ENCODE data around the gene MRPL4.

Gene MRPL4

DNA sequence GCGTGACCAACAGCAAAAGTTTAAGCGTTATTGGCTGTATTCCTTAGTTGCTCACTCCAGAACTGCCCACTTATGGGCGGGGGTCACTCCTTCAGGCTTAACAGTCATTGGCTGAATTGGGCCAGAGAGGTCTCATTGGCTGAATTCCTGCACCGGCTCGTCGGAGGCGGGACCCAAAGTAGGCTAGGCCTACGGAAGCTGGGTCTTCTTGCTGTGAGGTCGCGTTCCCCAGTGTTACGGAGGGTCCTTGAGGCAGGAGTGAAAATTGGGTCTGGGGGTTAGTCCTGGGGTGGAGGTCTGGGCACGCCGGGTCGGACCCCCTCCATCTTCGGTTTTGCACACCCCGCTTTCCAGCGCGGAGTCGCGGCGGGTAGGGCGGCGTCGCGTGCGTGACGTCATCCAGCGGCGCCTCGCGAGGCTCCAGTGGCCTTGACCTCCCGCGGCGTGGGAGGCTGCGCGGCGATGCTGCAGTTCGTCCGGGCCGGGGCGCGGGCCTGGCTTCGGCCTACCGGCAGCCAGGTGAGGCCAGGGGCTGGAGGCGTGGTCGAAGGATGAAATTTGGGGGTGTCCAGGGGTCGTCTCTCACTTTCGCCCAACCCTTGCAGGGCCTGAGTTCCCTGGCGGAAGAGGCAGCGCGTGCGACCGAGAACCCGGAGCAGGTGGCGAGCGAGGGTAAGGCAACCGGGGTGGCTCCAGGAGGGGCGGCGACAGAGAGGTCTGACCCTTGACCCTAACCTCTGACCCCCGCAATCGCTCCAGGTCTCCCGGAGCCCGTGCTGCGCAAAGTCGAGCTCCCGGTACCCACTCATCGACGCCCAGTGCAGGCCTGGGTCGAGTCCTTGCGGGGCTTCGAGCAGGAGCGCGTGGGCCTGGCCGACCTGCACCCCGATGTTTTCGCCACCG is at the start of gene MRPL4:
Gene MRPL4 (plus strand): TSS at position 423 of the 903 bp plus-strand sequence. CDS start 40 bp downstream, at position 463.
- DNase-seq, result peak; percentile 97

DNA sequence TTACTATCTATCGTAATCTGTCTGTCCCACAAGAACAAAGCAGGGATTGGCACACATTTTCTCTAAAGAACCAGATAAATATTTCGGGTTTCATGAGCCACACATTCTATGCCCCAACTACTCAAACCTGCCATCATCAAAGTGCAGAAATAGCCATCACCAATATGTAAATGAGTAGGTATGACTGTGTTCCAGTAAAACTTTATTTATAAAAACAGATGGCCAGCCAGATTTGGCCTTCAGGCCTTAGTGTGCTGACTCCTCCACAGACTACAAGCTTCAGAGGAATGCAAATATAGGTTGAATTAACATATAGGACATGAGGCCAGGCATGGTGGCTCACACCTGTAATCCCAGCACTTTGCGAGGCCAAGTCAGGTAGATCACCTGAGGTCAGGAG is 48.3 kb upstream of the MRPL4 start:
- DNase-seq, result no peak

DNA sequence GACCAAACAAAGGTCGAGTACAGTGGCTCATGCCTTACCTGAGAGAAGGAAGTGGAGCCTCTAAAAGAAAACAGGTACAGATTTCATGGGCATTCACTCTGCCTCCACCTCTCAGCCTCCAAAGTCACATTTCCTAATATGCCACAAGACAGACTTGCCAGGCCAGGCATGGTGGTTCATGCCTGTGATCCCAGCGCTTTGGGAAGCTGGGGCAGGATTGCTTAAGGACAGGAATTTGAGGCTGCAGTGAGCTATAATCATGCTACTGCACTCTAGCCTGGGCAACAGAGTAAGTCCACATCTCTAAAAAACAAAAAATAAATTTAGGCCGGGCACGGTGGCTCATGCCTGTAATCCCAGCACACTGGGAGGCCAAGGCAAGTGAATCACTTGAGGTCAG is 46.4 kb upstream of the MRPL4 start:
- no peak for DNase-seq

DNA sequence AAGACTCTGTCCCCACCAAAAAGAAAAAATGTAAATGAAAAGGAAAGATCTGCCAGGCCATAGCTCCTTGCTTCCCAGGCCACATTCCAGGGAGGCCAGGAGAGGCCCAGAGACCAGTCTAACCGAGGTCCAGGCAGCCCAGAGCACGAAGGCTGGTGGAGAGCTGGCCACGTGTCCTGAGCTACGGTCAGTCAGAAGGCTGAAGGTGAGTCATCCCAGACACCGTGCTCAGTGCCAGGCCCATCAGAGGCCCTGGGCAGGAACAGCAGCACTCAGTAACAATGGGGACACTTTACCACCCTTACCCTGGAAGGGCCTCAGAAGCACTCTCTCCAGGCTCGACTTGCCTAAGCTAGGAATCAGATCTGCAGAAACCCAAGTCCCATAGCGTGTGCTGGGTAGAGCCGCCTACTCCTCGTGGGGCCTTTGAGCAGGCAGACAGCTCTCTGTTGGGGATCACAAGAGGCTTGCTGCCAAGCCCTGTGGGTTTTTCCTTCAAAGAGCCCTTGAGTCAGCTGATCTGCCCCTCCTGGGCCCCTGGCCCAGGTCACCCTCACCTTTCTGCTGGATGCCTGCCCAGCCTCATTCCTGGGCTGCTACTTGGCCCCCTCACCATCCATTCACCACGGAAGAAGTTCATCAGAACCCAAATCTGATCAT is 45.7 kb upstream of the MRPL4 start:
- DNase-seq, result no peak

DNA sequence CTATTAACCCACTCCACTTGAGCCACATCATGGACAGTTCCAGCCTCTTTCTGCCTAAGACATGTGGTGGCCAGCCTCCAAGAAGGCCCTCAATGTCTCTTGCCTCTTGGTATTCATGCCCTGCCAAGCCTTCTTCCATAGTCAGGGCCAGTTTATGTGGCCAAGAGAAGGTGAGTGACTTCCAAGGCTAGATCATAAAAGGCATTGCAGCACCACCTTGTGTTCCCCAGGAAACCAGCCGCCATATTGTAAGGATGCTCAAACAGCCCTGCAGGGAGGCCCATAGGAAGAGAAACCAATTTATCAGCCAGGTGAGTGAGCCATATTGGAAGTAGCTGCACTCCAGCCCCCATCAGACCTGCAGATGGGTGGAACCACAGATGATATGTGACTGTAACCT is 45.0 kb upstream of the MRPL4 start:
- DNase-seq, result no peak

DNA sequence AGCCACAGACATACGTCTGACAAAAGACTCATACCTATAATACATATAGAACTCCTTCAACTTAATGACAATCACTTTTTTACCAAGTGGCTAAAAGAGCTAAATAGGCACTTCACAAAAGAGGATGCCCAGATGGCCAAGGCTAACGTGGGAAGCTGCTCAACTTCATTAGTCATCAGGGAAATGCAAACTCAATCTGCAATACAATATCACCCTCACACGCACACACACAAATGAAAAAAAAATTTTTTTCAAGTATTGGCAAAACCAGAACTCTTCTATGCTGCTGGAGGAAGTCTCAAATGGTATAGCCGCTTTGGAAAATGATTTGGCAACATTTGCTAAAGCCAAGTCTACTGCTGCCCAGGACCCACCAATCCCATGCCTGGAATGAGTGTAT is 42.7 kb upstream of the MRPL4 start:
- no peak for DNase-seq

DNA sequence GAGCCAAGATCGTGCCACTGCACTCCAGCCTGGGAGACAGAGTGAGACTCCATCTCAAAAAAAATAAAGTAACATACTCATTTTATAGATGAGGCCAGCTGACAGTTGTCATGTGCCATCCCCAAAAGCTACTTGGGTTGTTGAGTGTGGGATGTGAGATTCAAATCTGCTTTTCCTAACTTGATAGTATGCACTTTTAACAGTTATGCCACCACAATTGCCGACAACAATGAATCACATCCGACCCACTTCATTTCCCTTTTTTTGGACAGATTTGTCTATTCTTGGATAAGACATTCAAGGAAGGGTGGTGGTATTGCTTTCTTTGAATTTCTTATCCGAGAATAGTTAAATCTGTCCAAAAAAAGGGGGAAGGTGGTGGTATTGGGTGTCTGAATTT is 41.0 kb upstream of the MRPL4 start:
- no peak for DNase-seq

DNA sequence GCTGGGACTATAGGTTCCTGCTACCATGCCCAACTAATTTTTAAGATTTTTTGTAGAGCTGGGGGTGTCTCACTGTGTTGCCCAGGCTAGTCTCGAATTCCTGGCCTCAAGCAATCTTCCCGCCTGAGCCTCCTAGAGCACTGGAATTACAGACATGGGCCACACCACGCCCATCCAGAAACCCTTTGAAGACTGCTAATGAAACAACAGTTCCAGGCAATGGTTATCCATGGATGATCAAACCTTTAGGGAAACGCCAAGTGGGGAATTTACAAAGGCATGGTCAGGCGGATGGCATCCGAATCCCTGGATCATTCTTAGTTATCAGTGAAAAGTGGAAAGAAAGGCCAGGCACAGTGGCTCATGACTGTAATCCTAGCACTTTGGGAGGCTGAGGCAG is 40.3 kb upstream of the MRPL4 start:
- DNase-seq, result no peak

DNA sequence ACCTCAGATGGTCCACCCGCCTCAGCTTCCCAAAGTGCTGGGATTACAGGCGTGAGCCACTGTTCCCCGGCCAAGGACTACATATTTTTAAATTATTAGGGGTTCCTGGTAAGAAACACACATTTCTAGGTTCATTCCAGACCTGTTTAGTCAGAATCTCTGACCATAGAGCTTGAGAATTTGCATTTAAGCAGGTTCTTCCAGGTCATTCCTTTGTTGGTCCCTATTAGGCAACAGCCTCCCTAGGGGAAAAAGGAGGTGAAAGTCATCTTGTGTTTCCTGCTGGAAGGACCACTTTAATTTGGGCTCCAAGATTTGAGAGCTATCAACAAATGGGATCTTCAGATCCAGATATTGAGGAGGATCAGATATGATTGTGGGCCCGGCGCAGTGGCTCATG is 37.2 kb upstream of the MRPL4 start:
- no peak for DNase-seq

DNA sequence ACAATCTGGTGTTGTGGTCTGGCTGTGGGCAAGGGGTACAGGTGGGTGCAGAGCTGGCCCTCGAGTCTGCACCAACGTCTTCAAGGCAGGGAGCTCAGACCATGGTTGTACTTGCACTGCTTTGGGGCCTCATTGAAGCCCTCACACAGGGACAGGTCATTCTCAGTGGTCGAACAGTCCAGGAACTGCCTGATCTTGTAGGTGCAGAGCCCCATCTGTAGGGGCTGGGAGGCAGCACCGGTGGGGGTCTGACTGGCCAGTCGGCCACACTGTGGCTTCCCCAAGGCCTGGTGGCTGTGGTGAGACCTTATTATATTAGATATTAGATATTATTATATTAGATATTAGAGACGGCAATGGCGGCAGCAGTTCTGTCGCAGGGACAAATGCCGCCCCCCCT is 34.9 kb upstream of the MRPL4 start:
- no peak for DNase-seq

DNA sequence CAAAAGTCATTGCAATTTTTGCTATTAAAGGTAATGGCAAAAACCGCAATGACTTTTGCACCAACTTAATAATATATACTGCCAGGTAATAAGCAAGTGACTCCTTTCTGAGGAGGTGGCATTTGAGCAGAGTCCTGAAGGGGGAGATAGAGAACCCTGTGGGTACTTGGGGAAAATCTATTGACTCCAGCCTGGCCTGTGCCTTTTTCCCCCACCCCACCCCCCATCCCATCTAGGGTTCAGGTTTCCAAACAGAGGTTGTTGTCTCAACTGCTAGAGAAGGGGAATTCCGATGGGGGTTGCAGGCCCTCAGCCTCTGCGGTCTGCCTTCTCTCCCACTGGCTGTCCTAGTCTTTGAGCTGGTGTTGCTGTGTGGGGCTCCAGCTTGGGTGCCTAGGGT is 32.3 kb upstream of the MRPL4 start:
- peak; percentile 66 for DNase-seq

DNA sequence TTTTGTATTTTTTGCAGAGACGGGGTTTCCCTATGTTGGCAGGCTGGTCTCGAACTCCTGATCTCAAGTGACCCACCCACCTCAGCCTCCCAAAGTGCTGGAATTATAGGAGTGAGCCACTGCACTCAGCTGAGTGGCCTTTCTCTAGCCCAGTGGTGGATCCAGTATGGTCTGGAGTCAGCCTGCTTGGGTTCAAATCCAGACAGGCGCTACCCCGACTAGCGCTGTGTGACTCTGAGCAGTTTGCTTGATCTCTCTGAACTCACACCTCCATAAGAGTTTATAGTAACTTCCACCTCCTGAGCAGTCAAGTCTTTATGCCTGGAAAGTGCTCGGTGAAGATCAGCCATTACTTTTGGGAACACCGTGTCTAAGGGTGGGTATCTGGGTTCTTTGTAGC is 31.3 kb upstream of the MRPL4 start:
- DNase-seq, result no peak

DNA sequence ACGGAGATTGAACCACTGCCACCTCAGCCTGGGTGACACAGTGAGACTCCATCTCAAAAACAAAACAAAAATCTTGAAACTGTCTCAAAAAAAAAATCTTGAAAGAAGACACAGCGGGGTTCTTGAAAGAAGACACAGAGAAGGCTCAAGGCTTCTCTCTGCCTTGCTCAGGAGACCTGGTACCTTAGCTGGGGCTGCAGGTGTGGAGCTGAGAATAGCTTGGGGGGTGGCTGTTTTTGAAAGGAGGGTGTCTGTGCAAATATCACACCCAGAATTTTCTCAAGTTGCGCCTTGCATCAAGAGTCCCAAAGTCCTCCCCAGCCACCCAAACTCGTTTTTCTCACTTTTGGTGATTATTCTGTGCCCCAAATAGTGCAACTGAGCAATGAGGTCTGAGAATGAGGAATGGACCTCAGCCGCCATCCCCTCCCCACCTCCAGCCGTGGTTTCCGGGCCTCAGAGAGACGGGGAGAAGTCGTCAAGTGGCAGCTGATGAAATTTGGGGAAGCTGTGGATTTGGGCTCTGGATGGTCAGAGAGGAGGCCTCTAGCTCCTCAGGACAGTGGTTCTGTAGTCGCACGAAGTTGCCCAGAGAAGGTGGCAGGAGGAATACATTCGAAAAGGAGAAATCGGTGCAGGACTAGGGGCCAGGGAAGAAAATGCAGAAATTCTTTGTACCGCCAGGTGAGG is 29.7 kb upstream of the MRPL4 start:
- DNase-seq, result no peak

DNA sequence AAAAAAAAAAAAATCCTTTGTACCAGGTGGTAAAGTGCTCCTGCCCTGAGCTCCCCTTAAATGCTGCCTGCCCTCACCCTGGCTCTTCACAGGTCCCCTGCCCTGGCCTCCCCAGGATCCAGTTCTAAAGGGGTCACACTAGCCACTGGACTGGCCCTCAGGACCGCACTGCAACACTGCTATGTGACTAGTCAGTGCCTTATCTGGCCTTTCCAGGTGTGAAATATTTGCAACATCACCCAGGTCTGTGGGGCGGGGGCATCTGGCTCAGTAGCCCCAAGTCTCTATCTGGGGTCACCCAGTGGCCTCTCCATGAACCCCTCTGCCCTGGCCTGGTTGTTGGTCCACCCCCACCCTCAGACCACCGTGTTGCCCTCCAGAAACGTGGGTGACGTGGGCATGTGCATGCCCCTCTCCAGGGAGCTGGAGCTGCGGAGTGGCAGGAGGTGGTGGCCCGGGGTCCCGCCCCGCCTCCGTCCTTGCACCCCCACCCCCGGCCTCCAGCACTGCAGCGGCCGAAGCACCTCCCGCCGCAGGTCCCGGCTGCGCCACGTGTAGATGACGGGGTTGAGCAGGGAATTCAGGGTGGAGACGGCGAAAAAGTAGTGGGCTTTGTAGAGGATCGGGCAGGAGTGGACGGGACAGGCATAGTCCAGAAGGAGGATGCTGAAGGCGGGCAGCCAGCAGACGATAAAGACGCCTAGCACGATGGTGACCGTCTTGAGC is 28.4 kb upstream of the MRPL4 start:
- no peak for DNase-seq

DNA sequence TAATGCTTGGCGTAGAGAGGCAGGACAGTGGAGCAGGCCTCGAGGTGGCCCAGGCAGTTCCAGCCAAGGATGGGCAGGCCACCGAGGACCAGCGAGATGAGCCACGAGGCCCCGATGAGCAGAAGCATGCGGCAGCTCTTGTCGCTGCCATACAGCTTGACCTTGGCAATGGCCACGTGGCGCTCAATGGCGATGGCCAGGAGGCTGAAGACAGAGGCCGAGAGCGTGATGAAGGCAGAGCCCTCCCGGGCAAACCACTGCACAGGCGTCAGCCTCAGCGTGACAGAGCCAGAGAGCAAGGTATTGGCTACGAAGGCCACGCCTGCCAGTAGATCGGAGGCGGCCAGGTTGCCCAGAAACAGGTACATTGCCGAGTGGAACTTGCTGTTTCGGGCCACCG is 27.7 kb upstream of the MRPL4 start:
- no peak for DNase-seq

DNA sequence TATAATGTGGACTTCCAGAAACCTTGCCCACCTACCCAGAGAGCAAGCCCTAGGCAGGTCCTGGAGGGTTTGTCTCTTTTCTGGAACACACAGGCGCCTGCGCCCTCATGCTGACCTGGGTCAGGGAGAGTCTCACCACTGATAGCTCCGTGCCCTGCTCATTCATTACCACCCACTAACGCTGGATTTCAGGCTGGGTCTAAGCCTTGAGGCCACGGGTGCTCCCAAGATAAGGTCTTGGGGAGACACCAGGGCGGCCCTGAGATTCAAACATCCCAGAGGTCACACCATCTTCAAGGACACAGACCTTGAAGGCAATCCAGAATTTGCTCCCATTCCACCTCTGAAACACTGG is 26.0 kb upstream of the MRPL4 start:
- no peak for DNase-seq

DNA sequence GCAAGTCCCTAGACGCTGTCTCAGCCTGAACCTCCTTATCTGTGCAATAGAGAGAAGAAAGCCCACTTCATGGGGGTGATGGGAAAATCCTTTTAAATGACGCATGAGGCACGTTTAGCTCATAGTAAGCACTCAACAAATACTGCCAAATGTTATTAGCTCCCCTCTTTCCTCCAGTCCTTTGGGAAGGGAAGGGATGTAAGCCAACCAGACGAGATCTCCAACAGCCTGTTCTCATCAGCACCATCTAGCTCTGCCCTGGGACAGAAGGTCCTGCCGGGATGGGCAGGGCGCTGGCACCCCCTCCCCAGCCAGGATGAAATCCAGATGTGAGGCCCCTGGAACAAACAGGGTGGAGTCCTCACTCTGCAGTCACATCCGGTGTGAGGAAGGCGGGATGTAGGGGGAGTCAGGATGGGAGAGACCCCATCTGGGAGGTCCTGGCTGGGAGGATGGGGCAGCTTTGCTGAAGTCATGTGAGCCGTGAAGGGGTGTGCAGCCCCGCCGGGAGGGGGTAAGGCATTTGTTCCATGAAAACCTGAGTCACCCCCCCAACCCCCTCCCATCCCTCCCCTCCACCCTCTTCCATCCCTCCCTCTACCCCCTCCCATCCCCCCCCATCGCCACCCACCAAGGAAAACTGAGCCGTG is 25.5 kb upstream of the MRPL4 start:
- DNase-seq, result no peak

DNA sequence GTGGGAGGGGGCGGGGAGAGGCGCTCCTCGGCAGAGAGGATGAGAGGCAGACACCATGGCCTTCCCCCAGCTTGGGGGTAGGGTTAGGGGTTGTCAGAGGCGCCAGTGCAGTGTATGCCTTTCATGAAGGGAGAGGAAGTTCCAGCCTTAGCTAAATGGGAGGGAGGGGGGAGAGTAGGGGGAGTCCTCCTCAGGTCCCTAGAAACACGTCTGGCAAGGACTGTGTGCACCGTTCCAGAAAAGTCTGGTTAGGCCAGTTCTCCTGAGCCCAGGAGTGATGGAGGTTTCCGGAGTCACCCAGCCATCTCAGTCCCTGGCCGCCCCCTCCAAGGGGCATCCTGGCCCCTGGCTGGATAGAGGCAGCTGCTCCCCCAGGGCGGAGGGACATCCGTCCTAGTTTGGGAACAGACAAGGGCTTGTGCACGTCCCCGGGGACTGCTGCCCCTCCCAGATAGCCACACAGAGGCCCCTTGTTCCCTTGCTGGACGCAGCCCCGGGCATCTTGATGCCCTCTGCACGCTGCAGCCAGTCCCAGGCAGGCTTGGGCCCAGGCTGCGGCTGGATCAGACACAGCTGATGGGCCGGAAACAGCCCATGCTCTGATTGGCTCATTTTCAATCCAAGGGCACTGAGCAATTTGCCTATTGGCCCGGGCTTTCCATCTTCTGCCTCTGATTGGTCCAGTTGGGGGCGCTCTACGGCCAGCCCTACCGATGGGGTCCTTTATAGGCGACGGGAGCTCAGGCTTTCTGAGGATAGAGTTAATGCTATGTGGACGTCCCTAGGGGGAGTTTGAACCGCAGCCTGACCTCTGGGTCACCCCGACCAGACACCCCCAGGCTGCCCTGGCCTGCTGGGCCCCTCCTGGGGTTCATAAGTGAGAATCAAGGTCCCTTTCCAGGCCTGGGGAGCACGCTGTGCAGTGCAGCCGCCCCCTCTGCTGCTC is 24.7 kb upstream of the MRPL4 start:
- no peak for DNase-seq

DNA sequence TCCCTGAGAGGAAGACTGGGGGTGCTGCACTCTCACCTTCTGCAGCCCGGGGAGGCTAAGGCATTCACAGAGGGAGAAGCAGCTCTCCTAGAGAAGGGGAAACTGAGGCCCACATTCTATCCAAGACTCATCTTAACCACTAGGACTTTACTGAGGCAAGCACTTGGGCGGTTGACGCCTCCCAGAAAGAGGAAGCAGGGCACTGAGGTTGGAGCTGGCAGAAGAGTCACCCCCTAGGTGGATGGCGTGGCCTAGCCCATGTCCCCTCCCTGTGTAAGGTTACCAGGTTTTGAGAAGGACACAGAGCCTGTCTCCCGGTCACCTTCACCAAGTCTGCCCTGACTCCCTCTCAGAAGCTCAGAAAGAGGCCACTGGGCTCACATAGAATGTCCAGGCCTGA is 23.6 kb upstream of the MRPL4 start:
- no peak for DNase-seq

DNA sequence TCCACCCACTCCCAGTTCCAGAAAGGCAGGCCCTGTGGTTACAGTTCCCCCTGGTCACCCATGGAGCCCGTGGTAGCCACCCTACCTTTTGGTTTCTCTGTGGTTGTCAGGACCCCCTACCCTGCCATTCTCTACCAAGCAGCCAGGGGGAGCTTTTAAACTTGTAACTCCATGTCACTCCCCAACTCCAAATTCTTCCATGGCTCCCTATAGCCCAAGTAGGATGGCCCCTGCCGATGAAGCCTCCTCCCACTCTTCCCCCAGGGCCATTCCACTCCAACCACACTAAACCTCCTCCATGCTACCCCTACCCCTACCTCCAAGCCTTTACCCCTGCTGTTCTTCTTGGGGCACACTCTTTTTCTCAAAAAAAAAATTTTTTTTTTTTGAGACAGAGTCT is 23.1 kb upstream of the MRPL4 start:
- DNase-seq, result peak; percentile 68

DNA sequence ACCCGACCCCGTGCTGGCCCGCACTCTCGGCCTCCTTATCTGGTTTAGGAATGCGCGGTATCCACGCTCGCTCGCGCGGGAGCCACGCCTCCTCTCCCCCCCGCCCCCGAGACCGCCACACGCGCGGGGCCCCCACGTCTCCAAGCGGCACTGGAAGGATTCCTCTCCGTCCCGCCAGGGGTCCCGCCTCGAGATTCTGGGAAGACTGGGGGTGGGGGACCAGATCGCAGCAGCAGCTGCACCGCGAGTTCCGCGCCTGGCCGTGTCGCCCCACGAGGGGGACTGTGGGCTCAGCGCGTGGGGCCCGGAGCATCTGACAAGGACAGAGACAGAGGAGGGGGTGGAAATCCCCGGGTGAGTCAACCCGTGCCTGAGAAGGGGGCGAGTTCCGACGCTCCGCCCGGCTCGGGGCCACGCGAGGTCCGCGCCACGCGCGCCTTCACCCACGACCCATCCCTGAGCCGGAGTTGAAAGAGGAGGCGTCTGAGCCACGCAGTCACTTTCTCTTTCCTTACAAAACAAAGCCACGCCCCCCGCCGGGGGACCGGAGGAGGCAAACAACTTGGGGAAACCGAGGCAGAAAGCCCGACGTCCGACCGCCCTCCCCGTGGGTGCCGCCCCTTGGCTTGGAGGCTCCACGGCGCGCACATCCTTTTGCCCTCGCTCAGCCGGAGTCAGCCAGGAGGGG is 21.7 kb upstream of the MRPL4 start:
- peak; percentile 82 for DNase-seq
